Mesenchymal stem cell (in vitro differentiated cells and primary cell): Measurements from ENCODE around the gene ERFL.

ENCODE experiments used
- DNase-seq: peaks from one replicate; pipeline ENCODE4 v3.0.0-alpha.2; 2013
- H2AFZ ChIP-seq: one replicate; pipeline ENCODE4 v1.6.1; 2013; ENCODE audit warnings: low read depth, mild to moderate bottlenecking, control low read depth, inconsistent platforms, low read length, moderate library complexity
- H2AK5ac ChIP-seq: 2 replicates; pipeline ENCODE4 v1.6.1; 2013; ENCODE audit warnings: low read length, moderate library complexity, mild to moderate bottlenecking, inconsistent platforms; ENCODE audit not compliant: severe bottlenecking
- H2BK120ac ChIP-seq: one replicate; pipeline ENCODE4 v1.6.1; 2013; ENCODE audit warnings: low read depth, mild to moderate bottlenecking, inconsistent platforms, low read length, moderate library complexity
- H2BK12ac ChIP-seq, 2 experiments: one replicate each; pipeline ENCODE4 v1.6.1; 2013; ENCODE audit warnings: inconsistent platforms in 2 of 2, low read length in 2 of 2, mild to moderate bottlenecking in 2 of 2, moderate library complexity in 2 of 2, control low read depth in 1 of 2
- H2BK15ac ChIP-seq: one replicate; pipeline ENCODE4 v1.6.1; 2013; ENCODE audit warnings: mild to moderate bottlenecking, low read depth, inconsistent platforms; ENCODE audit not compliant: poor library complexity, severe bottlenecking
- H2BK5ac ChIP-seq: 2 replicates; pipeline ENCODE4 v1.6.1; 2013; ENCODE audit warnings: low read depth, mild to moderate bottlenecking, low read length, control low read depth, inconsistent platforms; ENCODE audit not compliant: poor library complexity, severe bottlenecking
- H3K14ac ChIP-seq, 2 experiments: one replicate each; pipeline ENCODE4 v1.6.1; 2013; ENCODE audit warnings: inconsistent platforms in 2 of 2, low read length in 2 of 2, control low read depth in 1 of 2, mild to moderate bottlenecking in 1 of 2, moderate library complexity in 1 of 2
- H3K18ac ChIP-seq, 2 experiments: one replicate each; pipeline ENCODE4 v1.6.1; 2013; ENCODE audit warnings: inconsistent platforms in 2 of 2, low read length in 2 of 2, control low read depth in 1 of 2, low read depth in 1 of 2, mild to moderate bottlenecking in 1 of 2
- H3K23ac ChIP-seq, 2 experiments: one replicate each; pipeline ENCODE4 v1.6.1; 2013; ENCODE audit warnings: inconsistent platforms in 2 of 2, low read length in 2 of 2, mild to moderate bottlenecking in 2 of 2, moderate library complexity in 2 of 2, control low read depth in 1 of 2
- H3K27ac ChIP-seq: 2 replicates; pipeline ENCODE4 v1.5.1; 2013; ENCODE audit warnings: mild to moderate bottlenecking, moderate library complexity, low read length, control low read depth, inconsistent platforms; ENCODE audit not compliant: poor library complexity, severe bottlenecking
- H3K27me3 ChIP-seq, 2 experiments: 2 replicates each; pipeline versions ENCODE4 v1.6.1 to v1.7.0; 2013; ENCODE audit warnings: low read length in 2 of 2, mild to moderate bottlenecking in 2 of 2, moderate library complexity in 2 of 2, control low read depth in 1 of 2, inconsistent platforms in 1 of 2; ENCODE audit not compliant: control insufficient read depth in 1 of 2, insufficient read depth in 1 of 2
- H3K36me3 ChIP-seq, 2 experiments: 2 replicates each; pipeline versions ENCODE4 v1.6.1 to v1.7.0; 2013; ENCODE audit warnings: low read length in 2 of 2, control low read depth in 1 of 2, inconsistent platforms in 1 of 2, low read depth in 1 of 2, mild to moderate bottlenecking in 1 of 2; ENCODE audit not compliant: insufficient read depth in 2 of 2, control insufficient read depth in 1 of 2
- H3K4ac ChIP-seq, 2 experiments: one replicate each; pipeline ENCODE4 v1.6.1; 2013; ENCODE audit warnings: inconsistent platforms in 2 of 2, low read length in 2 of 2, mild to moderate bottlenecking in 2 of 2, moderate library complexity in 2 of 2, control low read depth in 1 of 2, low read depth in 1 of 2
- H3K4me1 ChIP-seq: 2 replicates; pipeline ENCODE4 v1.6.1; 2013; ENCODE audit warnings: low read depth, low read length, control low read depth; ENCODE audit not compliant: control insufficient read depth, insufficient read depth
- H3K4me2 ChIP-seq: 2 replicates; pipeline ENCODE4 v1.6.1; 2013; ENCODE audit warnings: low read length, mild to moderate bottlenecking, inconsistent platforms; ENCODE audit not compliant: poor library complexity, severe bottlenecking
- H3K4me3 ChIP-seq, 2 experiments: 2 replicates each; pipeline versions ENCODE4 v1.5.1 to v1.7.0; 2013; ENCODE audit warnings: low read length in 2 of 2, mild to moderate bottlenecking in 2 of 2, control low read depth in 1 of 2, low read depth in 1 of 2; ENCODE audit not compliant: insufficient read depth in 1 of 2
- H3K79me1 ChIP-seq: replicated peaks from 2 replicates; pipeline ENCODE4 v1.6.1; 2013; ENCODE audit warnings: mild to moderate bottlenecking, control low read depth, low read length, inconsistent platforms; ENCODE audit not compliant: poor library complexity, severe bottlenecking
- H3K9ac ChIP-seq: 2 replicates; pipeline ENCODE4 v1.7.0; 2013; ENCODE audit warnings: mild to moderate bottlenecking, low read length, moderate library complexity
- H3K9me3 ChIP-seq: 2 replicates; pipeline ENCODE4 v1.7.0; 2013; ENCODE audit warnings: mild to moderate bottlenecking, low read length; ENCODE audit not compliant: control insufficient read depth
- H4K8ac ChIP-seq: one replicate; pipeline ENCODE4 v1.6.1; 2013; ENCODE audit warnings: inconsistent platforms, mild to moderate bottlenecking, low read length, moderate library complexity
- H4K91ac ChIP-seq: one replicate; pipeline ENCODE4 v1.6.1; 2013; ENCODE audit warnings: mild to moderate bottlenecking, low read length, inconsistent platforms
- WGBS: methylation state at CpG from one replicate; pipeline ENCODE4 v1.1.7; 2013; ENCODE audit warnings: mixed read lengths; 5-methylcytosine and 5-hydroxymethylcytosine counted together

The ERFL gene

GRCh38 chr19:41901707-41902360 lies 26.4 kb downstream of the ERFL start:
- no peaks in the 10 kb centered on the region for H3K9me3 ChIP-seq
- no peak overlapping the region for H3K4me2 ChIP-seq
- peaks cover 2% of the 10 kb centered on the region for H3K4me1 ChIP-seq
- DNase-seq, result no peak
- no peak overlapping the region for H2AFZ ChIP-seq
- H4K91ac ChIP-seq, result no peak overlapping the region
- no peak overlapping the region for H3K9ac ChIP-seq
- no peak overlapping the region for H2BK120ac ChIP-seq
- H2BK12ac ChIP-seq, result no peak overlapping the region
- no peak overlapping the region for H3K4ac ChIP-seq
- H3K18ac ChIP-seq, result no peak overlapping the region
- H3K36me3 ChIP-seq, result peaks cover 85 to 86% of the 10 kb centered on the region in 2 experiments
- H3K14ac ChIP-seq, result no peak overlapping the region
- H2BK5ac ChIP-seq, result no peak overlapping the region
- no peak overlapping the region for H3K23ac ChIP-seq
- H3K79me1 ChIP-seq, result peaks cover 9% of the 10 kb centered on the region
- no peak overlapping the region for H2BK15ac ChIP-seq
- WGBS, result 97% methylated on average over 21 of the region's 21 CpGs
- no peak overlapping the region for H3K4me3 ChIP-seq
- H4K8ac ChIP-seq, result no peak overlapping the region
- no peak overlapping the region for H3K27ac ChIP-seq
- no peaks in the 10 kb centered on the region for H3K27me3 ChIP-seq
- H2AK5ac ChIP-seq, result no peak overlapping the region

- peaks cover 20% of the 10 kb centered on the region for H3K79me1 ChIP-seq
- H3K4me3 ChIP-seq, result no peak overlapping the region
- H3K9ac ChIP-seq, result no peak overlapping the region
- no peak overlapping the region for H4K91ac ChIP-seq
- H3K14ac ChIP-seq, result no peak overlapping the region
- H3K18ac ChIP-seq, result no peak overlapping the region
- whole genome bisulfite sequencing, result 97% methylated on average over 15 of the region's 15 CpGs
- H2BK120ac ChIP-seq, result no peak overlapping the region
- no peak overlapping the region for H3K4ac ChIP-seq
- no peak overlapping the region for H3K23ac ChIP-seq
- no peak overlapping the region for H2BK5ac ChIP-seq
- no peak overlapping the region for H3K4me2 ChIP-seq
- no peak overlapping the region for H3K27ac ChIP-seq
- H3K9me3 ChIP-seq, result no peaks in the 10 kb centered on the region
- H3K36me3 ChIP-seq, result peaks cover 75 to 80% of the 10 kb centered on the region in 2 experiments
- H2BK12ac ChIP-seq, result no peak overlapping the region
- no peak overlapping the region for H2AFZ ChIP-seq
- no peak overlapping the region for H2AK5ac ChIP-seq
- no peaks in the 10 kb centered on the region for H3K27me3 ChIP-seq
- H3K4me1 ChIP-seq, result peaks cover 2% of the 10 kb centered on the region
- H2BK15ac ChIP-seq, result no peak overlapping the region
- DNase-seq, result no peak
- no peak overlapping the region for H4K8ac ChIP-seq
These were observed 30.0 kb downstream of the ERFL start for GRCh38 chr19:41898235-41898634.

- Histone ChIP-seq H3K18ac (no peak overlapping the region), H3K27me3 (no peaks in the 10 kb centered on the region), H3K27ac (no peak overlapping the region), H2BK120ac (no peak overlapping the region), H2AK5ac (no peak overlapping the region), H4K8ac (no peak overlapping the region), H3K79me1 (peaks cover 21% of the 10 kb centered on the region), H2BK15ac (no peak overlapping the region), H3K4ac (no peak overlapping the region), H2AFZ (no peak overlapping the region), H3K9me3 (no peaks in the 10 kb centered on the region), H3K9ac (no peak overlapping the region), H3K23ac (no peak overlapping the region), H3K4me1 (peaks cover 2% of the 10 kb centered on the region), H2BK5ac (no peak overlapping the region), H3K4me2 (no peak overlapping the region), H3K14ac (no peak overlapping the region), H3K4me3 (no peak overlapping the region), H2BK12ac (no peak overlapping the region), H3K36me3 (peaks cover 74 to 80% of the 10 kb centered on the region in 2 experiments), H4K91ac (no peak overlapping the region)
- DNase-seq, result no peak
- 95% methylated on average over 13 of the region's 24 CpGs for WGBS
These were observed 30.4 kb downstream of the ERFL start for GRCh38 chr19:41897820-41898219.

GRCh38 chr19:41897181-41897580 lies 31.1 kb downstream of the ERFL start:
- Histone ChIP-seq H2AFZ (no peak overlapping the region), H4K8ac (no peak overlapping the region), H2BK5ac (no peak overlapping the region), H3K9me3 (no peaks in the 10 kb centered on the region), H3K27ac (no peak overlapping the region), H3K79me1 (peaks cover 27% of the 10 kb centered on the region), H2BK15ac (no peak overlapping the region), H3K36me3 (peaks cover 74 to 80% of the 10 kb centered on the region in 2 experiments), H3K4ac (no peak overlapping the region), H3K4me2 (no peak overlapping the region), H3K23ac (no peak overlapping the region), H3K4me1 (peaks cover 5% of the 10 kb centered on the region), H3K9ac (no peak overlapping the region), H2BK12ac (no peak overlapping the region), H2BK120ac (no peak overlapping the region), H3K18ac (no peak overlapping the region), H3K14ac (no peak overlapping the region), H3K4me3 (no peak overlapping the region), H2AK5ac (no peak overlapping the region), H3K27me3 (no peaks in the 10 kb centered on the region), H4K91ac (no peak overlapping the region)
- DNase-seq, result no peak
- no CpG with 5 or more reads among the region's 3 CpGs for WGBS
